Endodermal cell (in vitro differentiated cells): ENCODE data around the gene SHANK3. TPM values are rescaled to one million over a fixed set of nuclear protein-coding genes. Genes with fewer than 3 reads are reported as not detected.

Experiments used
- DNase-seq: peaks from one replicate; pipeline ENCODE4 v3.0.0-alpha.2; 2017
- H3K27ac ChIP-seq: 2 replicates; pipeline ENCODE4 v1.5.1; 2013; ENCODE audit warnings: mild to moderate bottlenecking, low read depth, low read length, moderate library complexity
- H3K27me3 ChIP-seq: 2 replicates; pipeline ENCODE4 v1.6.1; 2013; ENCODE audit warnings: mild to moderate bottlenecking, low read length, moderate library complexity; ENCODE audit not compliant: insufficient read depth, control insufficient read depth, poor library complexity, severe bottlenecking
- H3K36me3 ChIP-seq: 2 replicates; pipeline ENCODE4 v1.7.0; 2013; ENCODE audit warnings: mild to moderate bottlenecking, low read length, moderate library complexity; ENCODE audit not compliant: control insufficient read depth, insufficient read depth
- H3K4me1 ChIP-seq: one replicate; pipeline ENCODE4 v1.7.0; 2013; ENCODE audit warnings: low read length; ENCODE audit not compliant: control insufficient read depth, insufficient read depth
- H3K4me3 ChIP-seq: 2 replicates; pipeline ENCODE4 v1.5.1; 2013; ENCODE audit warnings: mild to moderate bottlenecking, low read length, moderate library complexity
- H3K9ac ChIP-seq: 2 replicates; pipeline ENCODE4 v1.6.1; 2013; ENCODE audit warnings: mild to moderate bottlenecking, low read length, moderate library complexity; ENCODE audit not compliant: poor library complexity, severe bottlenecking; ENCODE audit errors: extremely low read depth
- H3K9me3 ChIP-seq: 2 replicates; pipeline ENCODE4 v1.6.1; 2013; ENCODE audit warnings: mild to moderate bottlenecking, low read length, moderate library complexity; ENCODE audit not compliant: control insufficient read depth
- H3K27ac Mint-ChIP-seq: 2 replicates; pipeline ENCODE4 v1.8.0; 2020; ENCODE audit warnings: mixed read lengths
- H3K27me3 Mint-ChIP-seq: 2 replicates; pipeline ENCODE4 v1.8.0; 2021; ENCODE audit warnings: mild to moderate bottlenecking, mixed read lengths; ENCODE audit not compliant: insufficient read depth
- H3K36me3 Mint-ChIP-seq: 2 replicates; pipeline ENCODE4 v1.8.0; 2020; ENCODE audit warnings: low read depth, mixed read lengths
- H3K4me1 Mint-ChIP-seq: 2 replicates; pipeline ENCODE4 v1.8.0; 2020; ENCODE audit warnings: mixed read lengths
- H3K4me3 Mint-ChIP-seq: 2 replicates; pipeline ENCODE4 v1.8.0; 2020; ENCODE audit warnings: mild to moderate bottlenecking, moderate library complexity, mixed read lengths
- H3K9me3 Mint-ChIP-seq: 2 replicates; pipeline ENCODE4 v1.8.0; 2020; ENCODE audit warnings: mild to moderate bottlenecking, mixed read lengths
- WGBS, 2 experiments: methylation state at CpG; one replicate each; pipeline versions ENCODE4 v1.1.5 to v1.1.7; 2013; ENCODE audit warnings: missing lambda C conversion rate in 2 of 2, mixed read lengths in 1 of 2; ENCODE audit not compliant: insufficient coverage in 1 of 2, insufficient read length in 1 of 2; 5-methylcytosine and 5-hydroxymethylcytosine counted together
- total RNA-seq, 2 donors: library from RNA; stranded (reverse); fragmentation: NEBNext Ultra II Directional in 1 of 2; extraction: Animal tissue kit (Norgen Biotek cat#: 25700) in 1 of 2; gene quantifications; 2 replicates in 1 of 2; 3 replicates in 1 of 2; pipeline ENCODE4 v1.2.1, GENCODE V29; 2021
- TF ChIP-seq, protein P1 (sequence below): fragments of 200-600 bp; sonication (generic); conservative IDR thresholded peaks from 2 replicates; pipeline ENCODE4 v1.5.0; 2021; ENCODE audit warnings: antibody characterized with exemption, mild to moderate bottlenecking

SHANK3 gene
- total RNA-seq, 2 donors from 2014 or later: 9.4 to 11.1 TPM

DNA sequence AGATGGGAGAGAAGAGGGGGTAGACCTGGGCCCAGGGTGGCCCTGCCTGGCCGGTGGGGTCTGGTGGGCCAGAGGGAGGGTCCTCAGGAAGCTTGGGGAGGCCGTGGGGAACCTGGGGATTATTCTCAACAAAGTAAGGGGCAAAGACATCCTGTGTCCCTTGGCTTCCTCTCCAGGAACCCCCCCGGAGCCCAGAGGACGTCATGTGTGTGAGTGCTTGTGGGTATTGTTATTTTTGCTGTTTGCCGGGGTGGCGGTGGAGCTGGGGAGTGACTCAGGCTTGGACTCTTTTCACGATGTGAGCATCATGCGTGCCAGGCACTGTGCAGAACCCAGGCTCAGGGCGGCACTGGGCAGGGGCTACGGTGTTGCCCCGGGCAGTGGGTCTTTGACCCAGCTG lies 982 bp upstream of the SHANK3 start:
- Histone ChIP-seq H3K27me3 (peaks cover 31% of the 10 kb centered on the region), H3K4me3 (no peak overlapping the region), H3K36me3 (no peaks in the 10 kb centered on the region), H3K9ac (no peak overlapping the region), H3K9me3 (no peaks in the 10 kb centered on the region), H3K27ac (no peak overlapping the region), H3K4me1 (no peaks in the 10 kb centered on the region)
- TF ChIP-seq, protein P1, sequence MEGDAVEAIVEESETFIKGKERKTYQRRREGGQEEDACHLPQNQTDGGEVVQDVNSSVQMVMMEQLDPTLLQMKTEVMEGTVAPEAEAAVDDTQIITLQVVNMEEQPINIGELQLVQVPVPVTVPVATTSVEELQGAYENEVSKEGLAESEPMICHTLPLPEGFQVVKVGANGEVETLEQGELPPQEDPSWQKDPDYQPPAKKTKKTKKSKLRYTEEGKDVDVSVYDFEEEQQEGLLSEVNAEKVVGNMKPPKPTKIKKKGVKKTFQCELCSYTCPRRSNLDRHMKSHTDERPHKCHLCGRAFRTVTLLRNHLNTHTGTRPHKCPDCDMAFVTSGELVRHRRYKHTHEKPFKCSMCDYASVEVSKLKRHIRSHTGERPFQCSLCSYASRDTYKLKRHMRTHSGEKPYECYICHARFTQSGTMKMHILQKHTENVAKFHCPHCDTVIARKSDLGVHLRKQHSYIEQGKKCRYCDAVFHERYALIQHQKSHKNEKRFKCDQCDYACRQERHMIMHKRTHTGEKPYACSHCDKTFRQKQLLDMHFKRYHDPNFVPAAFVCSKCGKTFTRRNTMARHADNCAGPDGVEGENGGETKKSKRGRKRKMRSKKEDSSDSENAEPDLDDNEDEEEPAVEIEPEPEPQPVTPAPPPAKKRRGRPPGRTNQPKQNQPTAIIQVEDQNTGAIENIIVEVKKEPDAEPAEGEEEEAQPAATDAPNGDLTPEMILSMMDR: no peak
- Mint-ChIP-seq H3K4me3 (no peak overlapping the region), H3K4me1 (peaks cover 12% of the 10 kb centered on the region), H3K27me3 (peaks cover 76% of the 10 kb centered on the region), H3K36me3 (no peaks in the 10 kb centered on the region), H3K9me3 (no peaks in the 10 kb centered on the region), H3K27ac (no peak overlapping the region)
- DNase-seq: no peak
- 91 to 94% methylated on average over 5 to 11 of the region's 11 CpGs for WGBS, 2 experiments

DNA sequence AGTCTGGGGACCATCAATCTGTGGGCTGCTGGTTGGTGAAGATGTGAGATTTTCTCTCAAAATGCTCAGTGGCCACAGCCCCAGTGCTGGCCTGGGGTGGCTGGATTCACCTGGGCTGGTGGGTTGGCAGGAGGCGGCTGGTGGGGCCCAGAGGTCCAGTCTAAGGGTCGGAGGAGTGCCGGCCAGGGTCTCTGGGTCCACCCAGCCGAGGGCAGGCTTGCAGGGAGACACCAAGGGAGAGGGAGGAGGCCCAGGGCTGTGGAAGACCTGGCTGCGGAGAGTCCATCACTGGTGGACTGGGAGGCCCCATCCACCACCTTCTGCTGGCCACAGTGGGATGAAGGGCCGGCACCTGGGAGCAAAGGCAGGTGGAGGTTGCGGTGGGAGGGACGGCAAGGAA lies 582 bp upstream of the SHANK3 start:
- Mint-ChIP-seq H3K4me3 (no peak overlapping the region), H3K36me3 (no peaks in the 10 kb centered on the region), H3K9me3 (no peaks in the 10 kb centered on the region), H3K4me1 (peaks cover 12% of the 10 kb centered on the region), H3K27me3 (peaks cover 74% of the 10 kb centered on the region), H3K27ac (no peak overlapping the region)
- TF ChIP-seq, protein P1: no peak
- peak; percentile 37 for DNase-seq
- no peak overlapping the region for H3K27ac ChIP-seq
- H3K4me3 ChIP-seq: no peak overlapping the region
- H3K4me1 ChIP-seq: no peaks in the 10 kb centered on the region
- H3K36me3 ChIP-seq: no peaks in the 10 kb centered on the region
- no peaks in the 10 kb centered on the region for H3K9me3 ChIP-seq
- WGBS, 2 experiments: 94 to 95% methylated on average over 7 to 8 of the region's 8 CpGs
- H3K27me3 ChIP-seq: peaks cover 31% of the 10 kb centered on the region
- H3K9ac ChIP-seq: no peak overlapping the region

DNA sequence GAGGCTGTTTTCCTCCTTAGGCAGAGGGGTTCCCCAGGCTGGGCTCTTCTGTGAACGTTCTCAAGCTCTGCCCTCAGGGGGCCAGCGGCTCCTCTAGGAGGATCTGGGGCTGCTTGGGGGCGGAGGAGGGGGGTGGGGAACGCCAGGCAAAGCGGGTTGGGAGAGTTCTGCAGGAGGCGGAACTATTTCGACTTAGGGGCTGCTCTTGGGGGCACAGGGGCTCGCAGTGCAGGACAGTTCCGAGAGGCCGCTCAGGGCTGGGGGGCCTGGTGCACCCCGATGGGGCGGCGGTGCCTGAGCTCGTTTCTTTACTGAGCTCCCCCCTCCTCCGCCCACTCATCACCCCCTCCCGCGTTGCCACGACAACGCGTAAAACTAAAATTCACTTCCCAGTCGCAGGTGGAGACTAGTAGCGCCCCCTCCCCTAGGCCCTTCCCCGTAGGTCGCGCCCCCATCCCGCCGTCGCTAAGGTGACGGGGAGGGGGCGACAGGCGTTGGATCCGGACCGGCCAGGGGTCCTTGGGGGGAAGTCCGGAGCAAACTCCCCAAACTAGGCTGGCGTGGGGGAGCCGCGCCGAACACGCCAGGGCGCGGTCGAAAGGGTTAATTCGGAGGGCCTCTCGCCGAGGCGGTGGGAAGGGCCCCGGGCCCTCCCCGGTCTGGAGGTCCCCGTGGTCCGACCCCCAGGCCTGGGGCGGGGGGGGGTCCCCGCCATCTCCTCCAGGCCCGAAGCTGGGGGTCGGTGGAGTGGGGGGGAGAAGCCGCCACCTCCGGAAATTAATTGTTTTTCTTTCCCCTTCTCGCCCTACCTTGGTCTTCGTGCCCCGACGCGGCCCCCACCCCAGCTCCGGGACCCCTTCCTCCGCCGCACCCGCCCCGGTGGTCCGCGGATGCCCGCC lies 857 bp downstream of the SHANK3 start:
- Mint-ChIP-seq H3K9me3 (no peaks in the 10 kb centered on the region), H3K36me3 (no peaks in the 10 kb centered on the region), H3K27me3 (peaks cover 64% of the 10 kb centered on the region), H3K4me3 (peak overlapping the region; percentile 48), H3K4me1 (peaks cover 12% of the 10 kb centered on the region), H3K27ac (no peak overlapping the region)
- H3K9ac ChIP-seq: no peak overlapping the region
- DNase-seq: peak; percentile 60
- H3K4me1 ChIP-seq: no peaks in the 10 kb centered on the region
- peak overlapping the region; percentile 60 for H3K4me3 ChIP-seq
- TF ChIP-seq, protein P1: no peak
- H3K36me3 ChIP-seq: no peaks in the 10 kb centered on the region
- WGBS, 2 experiments: 3 to 10% methylated on average over 12 to 60 of the region's 69 CpGs
- peaks cover 25% of the 10 kb centered on the region for H3K27me3 ChIP-seq
- H3K9me3 ChIP-seq: no peaks in the 10 kb centered on the region
- no peak overlapping the region for H3K27ac ChIP-seq
